Suprapubic skin (tissue), 4 donors: ENCODE measurements around the gene CRKL. TPM values are rescaled to one million over a fixed set of nuclear protein-coding genes. Genes with fewer than 3 reads are reported as not detected.

ENCODE experiments used
- DNase-seq, 2 donors: peaks; one replicate each; pipeline ENCODE4 v3.0.0-alpha.2; 2019; ENCODE audit warnings: low spot score in 2 of 2
- H3K27ac ChIP-seq: fragments of 200-600 bp; sonication (generic); one replicate; pipeline ENCODE4 v1.5.1; 2019
- H3K27me3 ChIP-seq: fragments of 200-600 bp; sonication (generic); one replicate; pipeline ENCODE4 v1.5.1; 2019
- H3K36me3 ChIP-seq: fragments of 200-600 bp; sonication (generic); one replicate; pipeline ENCODE4 v1.5.1; 2019
- H3K4me1 ChIP-seq: fragments of 200-600 bp; sonication (generic); one replicate; pipeline ENCODE4 v1.5.1; 2019
- H3K4me3 ChIP-seq: fragments of 200-600 bp; sonication (generic); one replicate; pipeline ENCODE4 v1.5.1; 2019; ENCODE audit warnings: mild to moderate bottlenecking
- H3K9me3 ChIP-seq: fragments of 200-600 bp; sonication (generic); one replicate; pipeline ENCODE4 v1.5.1; 2019
- CTCF ChIP-seq, 2 donors: fragments of 200-600 bp in 1 of 2; fragments of 450-650 bp in 1 of 2; sonication (generic) in 1 of 2; IDR thresholded peaks; one replicate each; pipeline ENCODE4 v1.5.1; 2016 to 2019; ENCODE audit warnings: antibody characterized with exemption in 2 of 2, mild to moderate bottlenecking in 1 of 2, moderate library complexity in 1 of 2
- EP300 ChIP-seq: sonication (generic); formaldehyde crosslinking; IDR thresholded peaks from one replicate; pipeline ENCODE4 v1.6.1; 2017; ENCODE audit warnings: antibody characterized with exemption
- POLR2A ChIP-seq, 2 donors: fragments of 450-650 bp; IDR thresholded peaks; one replicate each; pipeline ENCODE4 v1.6.1; 2017; ENCODE audit warnings: antibody characterized with exemption in 2 of 2, mild to moderate bottlenecking in 2 of 2, moderate library complexity in 2 of 2
- POLR2AphosphoS5 ChIP-seq, 3 donors: sonication (generic); formaldehyde crosslinking; IDR thresholded peaks; one replicate each; pipeline ENCODE4 v1.6.1; 2017; ENCODE audit warnings: antibody characterized with exemption in 3 of 3
- WGBS: methylation state at CpG from one replicate; pipeline ENCODE4 v1.1.5; 2018; 5-methylcytosine and 5-hydroxymethylcytosine counted together
- total RNA-seq, 4 donors: library from RNA; depleted of rRNA; stranded (reverse); fragments of >200 nt; gene quantifications; one replicate each; pipeline ENCODE4 v1.1.0, GENCODE V29; 2016

The CRKL gene
- total RNA-seq, 4 donors from 2014 or later, result 52.7 to 75.3 (median 71.9) TPM

- Histone ChIP-seq H3K4me1 (peaks cover 46% of the 10 kb centered on the region), H3K4me3 (no peak overlapping the region), H3K27me3 (no peaks in the 10 kb centered on the region), H3K36me3 (no peaks in the 10 kb centered on the region), H3K9me3 (no peaks in the 10 kb centered on the region), H3K27ac (no peak overlapping the region)
- TF ChIP-seq EP300 (no peak), POLR2A (IDR thresholded peaks at IDR 0.05) (no peak), CTCF (IDR thresholded peaks at IDR 0.05) (no peak), POLR2AphosphoS5 (IDR thresholded peaks at IDR 0.05) (no peak)
- 89% methylated on average over 8 of the region's 8 CpGs for WGBS
- peak in 1 of 2 donors; percentile 17 for DNase-seq
Observed at GRCh38 chr22:20943104-20943933, 26.1 kb downstream of the CRKL start.

- DNase-seq, result no peak
Observed at GRCh38 chr22:20944042-20944441, 26.8 kb downstream of the CRKL start.

GRCh38 chr22:20945578-20945934 lies 28.3 kb downstream of the CRKL start:
- Histone ChIP-seq H3K4me3 (no peak overlapping the region), H3K27me3 (no peaks in the 10 kb centered on the region), H3K36me3 (peaks cover 10% of the 10 kb centered on the region), H3K4me1 (peaks cover 34% of the 10 kb centered on the region), H3K9me3 (no peaks in the 10 kb centered on the region), H3K27ac (no peak overlapping the region)
- WGBS, result 100% methylated on average over 2 of the region's 2 CpGs
- no peak for DNase-seq
- no peak for TF ChIP-seq CTCF (IDR thresholded peaks at IDR 0.05)
- no peak for TF ChIP-seq POLR2AphosphoS5 (IDR thresholded peaks at IDR 0.05)
- TF ChIP-seq EP300, result no peak
- TF ChIP-seq POLR2A (IDR thresholded peaks at IDR 0.05), result no peak

More at GRCh38 chr22:20944042-20944441, 26.8 kb downstream of the CRKL start:
- Histone ChIP-seq H3K27ac (no peak overlapping the region), H3K4me3 (no peak overlapping the region), H3K9me3 (no peaks in the 10 kb centered on the region), H3K36me3 (no peaks in the 10 kb centered on the region), H3K27me3 (no peaks in the 10 kb centered on the region), H3K4me1 (peaks cover 41% of the 10 kb centered on the region)
- WGBS, result 50% methylated on average over 1 of the region's 1 CpG
- no peak for TF ChIP-seq EP300
- no peak for TF ChIP-seq POLR2AphosphoS5 (IDR thresholded peaks at IDR 0.05)
- no peak for TF ChIP-seq CTCF (IDR thresholded peaks at IDR 0.05)
- TF ChIP-seq POLR2A (IDR thresholded peaks at IDR 0.05), result no peak

GRCh38 chr22:20946080-20946986 lies 29.1 kb downstream of the CRKL start:
- 85% methylated on average over 7 of the region's 7 CpGs for WGBS
- H3K4me1 ChIP-seq, result peaks cover 38% of the 10 kb centered on the region
- DNase-seq, result no peak
- H3K27ac ChIP-seq, result no peak overlapping the region
- H3K27me3 ChIP-seq, result no peaks in the 10 kb centered on the region
- H3K9me3 ChIP-seq, result no peaks in the 10 kb centered on the region
- H3K36me3 ChIP-seq, result peaks cover 18% of the 10 kb centered on the region
- TF ChIP-seq CTCF (IDR thresholded peaks at IDR 0.05) (no peak), EP300 (no peak), POLR2A (IDR thresholded peaks at IDR 0.05) (no peak), POLR2AphosphoS5 (IDR thresholded peaks at IDR 0.05) (no peak)
- H3K4me3 ChIP-seq, result no peak overlapping the region

GRCh38 chr22:20946991-20947390 lies 29.8 kb downstream of the CRKL start:
- no peaks in the 10 kb centered on the region for H3K27me3 ChIP-seq
- WGBS, result 100% methylated on average over 1 of the region's 1 CpG
- H3K9me3 ChIP-seq, result no peaks in the 10 kb centered on the region
- H3K4me1 ChIP-seq, result peaks cover 38% of the 10 kb centered on the region
- no peak for DNase-seq
- peaks cover 25% of the 10 kb centered on the region for H3K36me3 ChIP-seq
- TF ChIP-seq CTCF (IDR thresholded peaks at IDR 0.05) (no peak), EP300 (no peak), POLR2AphosphoS5 (IDR thresholded peaks at IDR 0.05) (no peak), POLR2A (IDR thresholded peaks at IDR 0.05) (no peak)
- no peak overlapping the region for H3K4me3 ChIP-seq
- no peak overlapping the region for H3K27ac ChIP-seq
